T-helper 9 cell (primary cell): ENCODE measurements around the gene EXD2.
"Not testable (repeated sequence)": the region's sequence is repeated elsewhere in the genome, so short reads cannot be mapped to it uniquely, and the experiment has no call there.

ENCODE experiments used
- DNase-seq: peaks from one replicate; pipeline ENCODE4 v3.0.0-alpha.2; 2020

The EXD2 gene

DNA sequence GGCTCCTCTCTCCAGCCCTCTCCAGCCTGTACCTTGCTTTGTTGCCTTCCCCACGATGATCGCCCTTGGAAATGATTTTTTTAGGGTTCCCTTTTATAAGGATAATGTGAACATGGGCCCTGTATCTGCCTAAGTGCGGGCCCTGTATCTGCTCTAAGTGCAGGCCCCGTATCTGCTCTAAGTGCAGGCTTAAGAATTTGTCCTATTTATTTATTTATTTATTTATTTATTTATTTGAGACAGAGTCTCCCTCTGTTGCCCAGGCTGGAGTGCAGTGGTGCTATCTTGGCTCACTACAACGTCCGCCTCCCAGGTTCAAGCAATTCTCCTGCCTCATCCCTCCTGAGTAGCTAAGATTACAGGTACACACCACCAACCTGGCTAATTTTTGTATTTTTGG lies 91.2 kb downstream of the EXD2 start:
- no peak for DNase-seq

DNA sequence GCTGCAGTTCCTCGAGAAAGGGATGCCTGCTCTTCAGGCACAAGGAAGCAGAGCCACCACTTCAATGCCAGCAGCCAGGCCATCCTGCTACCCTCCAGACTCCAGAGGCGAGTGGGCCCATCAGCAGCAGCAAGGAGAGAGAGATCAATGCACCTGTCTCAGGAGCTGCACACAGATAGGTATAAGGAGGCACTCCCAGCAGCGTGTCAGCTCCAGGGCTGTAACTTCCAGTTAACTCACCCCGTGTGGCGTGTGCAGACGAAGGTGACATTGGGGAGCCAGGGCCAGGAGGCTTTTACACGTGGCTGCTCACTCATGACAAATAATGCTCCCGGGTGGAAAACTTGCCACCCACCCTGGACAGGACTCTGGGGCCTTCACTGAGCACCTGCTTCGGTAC lies 92.9 kb downstream of the EXD2 start:
- DNase-seq = no peak

DNA sequence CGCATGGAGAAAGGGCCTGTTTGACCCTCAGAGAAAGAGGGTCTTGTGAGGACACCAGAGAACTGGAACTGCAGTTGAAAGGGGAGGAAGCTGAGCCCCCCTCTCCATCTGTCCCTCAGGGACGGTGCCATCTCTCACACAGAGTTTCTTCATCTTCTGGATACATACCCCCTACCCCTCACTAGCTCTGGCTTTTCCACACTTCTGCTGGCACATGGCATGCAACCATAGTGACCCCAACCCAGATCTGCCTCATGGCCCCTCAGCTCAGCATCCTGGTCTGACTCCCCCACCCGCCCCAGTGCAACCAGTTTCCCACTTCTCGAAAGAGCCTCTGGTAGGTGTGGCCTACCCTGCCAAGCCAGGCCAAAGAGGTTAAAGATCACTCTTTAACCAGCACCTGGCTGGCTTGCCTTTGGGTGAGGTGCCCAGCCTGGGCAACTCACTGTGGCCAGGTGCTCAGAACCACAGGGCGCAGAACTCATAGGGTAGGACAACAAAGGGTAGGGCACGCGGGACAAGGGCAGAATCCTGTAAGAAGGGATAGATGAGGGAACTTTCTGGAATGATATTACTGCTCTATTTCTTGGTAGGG lies 94.5 kb downstream of the EXD2 start:
- no peak for DNase-seq

DNA sequence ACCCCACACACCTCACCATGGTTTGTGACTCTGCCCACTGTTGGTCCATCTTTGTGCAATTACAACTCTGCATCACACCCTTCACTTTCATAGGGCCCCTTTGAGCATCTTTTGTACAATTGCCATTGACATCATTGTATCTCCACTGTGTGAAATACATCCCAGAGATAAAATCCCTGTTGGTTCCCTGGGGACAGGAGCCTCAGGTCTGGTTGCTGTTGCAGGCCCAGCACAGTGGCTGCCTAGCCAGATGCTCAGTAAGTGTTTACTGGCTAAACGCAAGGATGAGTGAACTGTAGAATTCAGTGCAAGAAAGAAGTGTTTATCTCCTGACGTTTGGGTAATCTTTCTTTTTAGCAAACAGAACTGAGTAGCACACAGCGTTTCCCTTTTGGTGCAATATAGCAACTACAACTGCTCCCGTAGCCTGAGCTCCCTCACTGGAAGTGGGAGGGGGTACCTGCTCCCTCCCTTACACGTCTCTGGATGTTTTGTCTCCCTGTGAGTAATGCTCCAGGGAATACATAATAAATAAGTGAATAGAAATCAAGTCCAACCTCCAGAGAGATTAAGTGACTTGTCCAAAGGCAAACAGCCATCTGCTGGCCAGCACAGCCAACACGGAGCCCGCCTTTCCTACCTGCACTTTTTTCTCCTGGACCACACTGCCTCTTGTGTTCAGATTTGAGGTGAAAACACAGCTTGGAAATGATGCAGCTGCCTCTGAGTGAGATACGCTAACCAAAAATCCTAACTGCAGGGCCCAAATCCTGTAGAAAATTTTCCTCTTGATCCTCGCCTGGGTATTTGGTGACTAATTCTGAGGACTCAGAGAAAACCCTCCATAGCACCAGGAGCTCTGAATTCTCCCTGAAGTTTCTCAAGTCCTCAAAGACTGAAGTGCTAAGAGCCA lies 96.1 kb downstream of the EXD2 start:
- no peak for DNase-seq

DNA sequence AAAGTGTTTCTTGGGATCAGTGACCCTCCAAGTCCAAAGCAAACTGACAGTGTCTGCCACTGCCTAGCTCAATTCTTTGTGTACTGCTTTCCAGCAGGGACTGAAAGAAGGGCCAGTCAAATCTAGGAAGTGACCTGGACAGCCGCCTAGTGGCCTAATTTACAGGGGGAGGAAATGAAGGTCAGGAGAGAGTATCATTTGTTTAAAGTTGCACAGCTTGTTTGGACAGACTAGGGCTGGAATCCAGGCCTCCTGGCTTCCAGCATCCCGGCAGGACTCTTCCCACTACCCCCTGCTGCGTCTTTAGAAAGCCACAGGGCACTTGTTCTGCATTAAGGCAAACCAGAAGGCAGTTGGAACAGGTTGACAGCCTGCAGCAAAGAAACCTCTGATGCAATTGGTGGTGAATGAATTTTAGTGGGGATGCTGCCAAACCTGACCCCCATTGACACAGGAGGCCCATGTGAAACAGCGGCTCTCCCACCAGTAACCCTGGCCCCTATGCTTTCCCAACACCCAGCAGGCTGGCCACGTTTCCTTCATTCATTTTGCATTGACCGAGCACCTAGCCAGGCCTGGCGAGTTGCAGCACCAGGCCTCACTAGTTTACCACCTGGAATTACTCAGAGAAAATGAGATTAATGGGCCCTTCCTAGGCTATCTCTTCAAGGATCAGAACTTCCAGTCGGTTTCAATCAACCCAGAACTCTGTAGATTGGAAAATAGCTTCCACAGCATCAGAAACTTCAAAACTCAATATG lies 96.9 kb downstream of the EXD2 start:
- no peak for DNase-seq

DNA sequence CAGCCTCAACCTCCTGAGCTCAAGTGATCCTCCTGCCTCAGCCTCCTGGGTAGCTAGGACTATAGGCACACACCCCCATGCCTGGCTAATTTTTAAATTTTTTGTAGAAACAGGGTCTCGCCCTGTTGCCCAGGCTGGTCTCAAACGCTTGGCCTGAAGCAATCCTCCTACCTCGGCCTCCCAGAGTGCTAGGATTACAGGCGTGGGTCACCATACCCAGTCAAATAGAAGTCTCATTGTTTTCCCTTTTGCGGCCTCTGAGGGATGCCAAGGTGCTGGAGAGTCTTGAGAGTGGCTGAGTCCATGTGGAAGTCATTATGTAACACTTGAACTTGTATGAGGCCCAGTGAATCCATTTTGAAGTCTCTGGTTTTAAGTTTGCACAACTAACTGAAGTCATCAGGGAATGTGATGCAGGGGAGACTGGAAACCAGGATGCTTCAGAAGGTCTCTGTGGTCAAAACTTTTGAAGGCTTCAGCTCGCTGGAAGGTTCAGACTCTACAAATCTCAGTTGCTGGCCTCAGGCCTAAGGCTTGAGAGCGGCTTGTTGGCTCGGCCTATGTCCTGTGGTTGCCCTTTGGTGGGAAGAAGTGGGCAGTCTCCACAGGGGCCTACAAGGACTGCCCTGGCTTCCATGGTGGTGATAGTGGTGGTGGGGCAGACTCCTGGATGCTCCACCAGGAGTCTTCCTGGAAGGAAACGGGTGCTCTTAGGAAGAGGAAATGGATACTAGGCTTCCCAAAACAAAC lies 97.8 kb downstream of the EXD2 start:
- DNase-seq = no peak

DNA sequence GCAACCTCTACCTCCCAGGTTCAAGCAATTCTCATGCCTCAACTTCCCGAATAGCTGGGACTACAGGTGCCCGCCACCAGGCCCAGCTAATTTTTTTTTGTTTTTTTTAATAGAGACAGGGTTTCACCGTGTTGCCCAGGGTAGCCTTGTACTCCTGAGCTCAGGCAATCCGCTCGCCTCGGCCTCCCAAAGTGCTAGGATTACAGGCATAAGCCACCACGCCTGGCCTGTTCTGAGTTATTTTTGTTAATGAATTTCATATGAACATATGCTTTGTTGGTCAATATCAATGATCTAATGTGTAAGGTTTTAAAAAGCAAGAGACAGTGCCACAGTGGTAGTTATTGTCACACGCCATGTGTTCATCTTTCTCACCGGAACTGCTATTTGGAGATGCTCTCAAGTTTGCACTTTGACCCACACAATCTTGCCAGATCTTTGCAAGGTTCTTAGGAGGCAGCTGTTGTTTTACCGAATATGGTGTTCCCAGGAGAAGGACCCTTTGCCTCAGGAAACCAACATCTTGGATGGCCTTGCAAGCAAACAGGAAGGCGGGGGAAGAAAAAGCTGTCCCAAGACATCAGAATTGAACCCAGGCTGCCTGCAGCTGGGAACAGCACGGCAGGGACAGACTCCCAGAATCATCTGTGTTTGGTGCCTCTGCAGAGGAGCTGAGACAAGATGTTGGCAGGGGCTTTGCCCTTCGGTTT lies 98.7 kb downstream of the EXD2 start:
- no peak for DNase-seq

DNA sequence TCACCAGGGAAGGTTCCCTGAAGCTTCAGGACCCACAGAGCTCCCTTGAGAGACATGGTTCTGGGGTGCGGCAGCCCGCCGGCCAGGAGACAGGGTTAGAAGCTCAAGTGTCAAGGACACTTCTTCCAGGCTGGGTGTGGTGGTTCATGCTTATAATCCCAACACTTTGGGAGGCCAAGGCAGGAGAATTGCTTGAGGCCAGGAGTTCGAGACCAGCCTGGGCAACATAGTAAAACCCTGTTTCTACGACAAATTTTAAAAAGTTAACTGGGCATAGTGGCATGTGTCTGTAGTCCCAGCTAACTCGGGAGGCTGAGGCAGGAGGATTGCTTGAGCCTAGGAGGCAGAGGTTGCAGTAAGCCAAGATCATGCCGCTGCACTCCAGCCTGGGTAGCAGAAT lies 99.6 kb downstream of the EXD2 start:
- not testable (repeated sequence) for DNase-seq

DNA sequence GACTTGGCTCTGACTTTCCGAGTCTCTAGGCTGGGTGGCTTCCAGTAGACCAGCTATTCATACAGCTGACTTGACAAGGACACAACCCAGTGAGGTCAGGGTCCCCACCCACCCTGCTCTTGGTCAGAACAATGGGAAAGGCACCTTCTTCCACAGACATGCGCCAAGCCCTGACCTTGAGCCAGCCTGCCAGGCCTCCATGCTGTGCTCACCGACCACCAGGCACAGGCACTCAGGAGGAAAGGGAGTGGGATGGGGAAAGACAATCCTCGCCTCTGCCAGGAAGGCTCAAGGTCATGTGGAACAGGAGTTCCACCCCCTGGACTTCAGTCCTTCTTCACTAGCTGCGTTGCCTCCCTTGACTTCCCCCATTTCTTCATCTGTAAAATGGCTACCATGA lies 100.1 kb downstream of the EXD2 start:
- DNase-seq = no peak

DNA sequence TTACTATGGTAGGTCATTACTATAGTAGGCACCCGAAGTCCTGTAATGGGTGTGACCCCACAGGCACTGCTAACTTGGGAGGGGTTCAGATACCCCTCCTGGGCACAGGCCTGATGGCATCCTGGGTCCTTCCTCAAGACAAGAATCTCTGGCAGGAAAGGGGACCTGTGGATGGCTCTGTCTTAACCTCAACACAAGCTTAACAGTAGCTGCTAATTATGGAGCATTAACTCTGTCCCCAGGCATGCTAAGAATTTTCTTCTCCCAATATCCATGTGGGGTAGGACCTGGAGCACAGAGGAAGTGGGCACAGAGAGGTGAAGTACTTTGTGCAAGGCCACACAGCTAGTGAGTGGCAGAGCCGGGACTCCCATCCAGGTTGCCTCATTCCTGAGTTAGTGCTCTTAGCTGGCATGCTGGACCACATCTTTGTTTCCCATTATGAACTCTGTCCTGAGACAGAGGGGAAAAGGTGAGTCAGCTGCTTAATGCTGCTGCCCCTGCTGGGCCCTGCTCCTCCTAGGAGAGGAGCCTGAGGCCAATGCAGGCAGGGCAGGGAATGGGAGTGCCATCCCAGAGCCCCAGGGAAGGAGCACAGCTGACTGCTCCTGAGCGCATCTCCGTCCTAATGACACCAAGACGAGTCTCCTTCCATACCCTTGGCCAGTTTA lies 100.7 kb downstream of the EXD2 start:
- DNase-seq = no peak
